Measurements from ENCODE around the gene RASA1.

RASA1 gene

DNA sequence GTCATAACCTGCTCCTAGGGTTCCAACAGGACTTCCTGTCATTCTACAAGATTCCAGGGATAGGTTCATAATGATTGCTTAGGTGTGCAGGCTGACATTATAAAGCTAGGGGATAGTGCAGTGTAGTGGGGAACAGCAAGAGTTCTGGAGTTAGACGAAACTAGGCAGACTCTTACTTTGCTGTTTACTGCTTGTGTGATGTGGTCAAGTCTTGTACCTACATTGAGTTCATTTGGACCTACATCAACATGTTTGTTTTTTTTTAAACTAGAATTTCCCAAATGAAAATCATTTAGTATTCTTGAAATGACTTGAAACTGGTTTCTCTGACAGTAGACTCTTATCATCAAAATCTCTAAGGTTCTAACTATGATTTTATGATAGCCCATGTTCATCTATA lies 166.3 kb downstream of the RASA1 start:
- no peak overlapping the region for H3K4me3 ChIP-seq (ENCODE audit: low read depth, low read length)
- DNase-seq (ENCODE audit: low read depth), result no peak
- TF ChIP-seq MYC (IDR thresholded peaks at IDR 0.05; ENCODE audit: low read depth, low read length), result no peak
- TF ChIP-seq, protein P1, sequence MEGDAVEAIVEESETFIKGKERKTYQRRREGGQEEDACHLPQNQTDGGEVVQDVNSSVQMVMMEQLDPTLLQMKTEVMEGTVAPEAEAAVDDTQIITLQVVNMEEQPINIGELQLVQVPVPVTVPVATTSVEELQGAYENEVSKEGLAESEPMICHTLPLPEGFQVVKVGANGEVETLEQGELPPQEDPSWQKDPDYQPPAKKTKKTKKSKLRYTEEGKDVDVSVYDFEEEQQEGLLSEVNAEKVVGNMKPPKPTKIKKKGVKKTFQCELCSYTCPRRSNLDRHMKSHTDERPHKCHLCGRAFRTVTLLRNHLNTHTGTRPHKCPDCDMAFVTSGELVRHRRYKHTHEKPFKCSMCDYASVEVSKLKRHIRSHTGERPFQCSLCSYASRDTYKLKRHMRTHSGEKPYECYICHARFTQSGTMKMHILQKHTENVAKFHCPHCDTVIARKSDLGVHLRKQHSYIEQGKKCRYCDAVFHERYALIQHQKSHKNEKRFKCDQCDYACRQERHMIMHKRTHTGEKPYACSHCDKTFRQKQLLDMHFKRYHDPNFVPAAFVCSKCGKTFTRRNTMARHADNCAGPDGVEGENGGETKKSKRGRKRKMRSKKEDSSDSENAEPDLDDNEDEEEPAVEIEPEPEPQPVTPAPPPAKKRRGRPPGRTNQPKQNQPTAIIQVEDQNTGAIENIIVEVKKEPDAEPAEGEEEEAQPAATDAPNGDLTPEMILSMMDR (IDR thresholded peaks at IDR 0.05; ENCODE audit: low read depth, low read length), result no peak
- TF ChIP-seq POLR2A (IDR thresholded peaks at IDR 0.05; ENCODE audit: extremely low read depth, insufficient read length), result no peak
- TF ChIP-seq, protein P2, sequence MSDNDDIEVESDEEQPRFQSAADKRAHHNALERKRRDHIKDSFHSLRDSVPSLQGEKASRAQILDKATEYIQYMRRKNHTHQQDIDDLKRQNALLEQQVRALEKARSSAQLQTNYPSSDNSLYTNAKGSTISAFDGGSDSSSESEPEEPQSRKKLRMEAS (IDR thresholded peaks at IDR 0.05; ENCODE audit: low read depth, low read length), result no peak

DNA sequence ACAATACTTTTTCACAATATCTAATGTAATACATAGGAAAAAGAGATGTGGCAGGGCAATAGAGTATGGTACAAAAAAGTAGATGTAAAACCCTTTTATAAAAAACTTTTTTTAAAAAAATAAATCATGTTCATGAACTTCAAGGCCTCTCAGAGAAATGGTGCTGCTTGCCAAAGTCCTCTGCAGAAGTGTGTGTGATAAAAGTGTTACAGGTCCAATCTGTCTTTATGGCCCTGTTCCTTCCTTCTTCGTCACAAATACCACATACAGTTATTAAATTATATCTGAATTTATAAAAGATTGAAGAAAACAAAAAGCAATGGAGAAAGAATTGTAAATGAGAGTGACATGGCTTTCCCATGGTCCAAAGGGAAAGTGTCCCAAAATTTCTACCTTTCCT lies 166.8 kb downstream of the RASA1 start:
- DNase-seq (ENCODE audit: low read depth), result no peak
- H3K4me3 ChIP-seq (ENCODE audit: low read depth, low read length), result no peak overlapping the region
- TF ChIP-seq MYC (IDR thresholded peaks at IDR 0.05; ENCODE audit: low read depth, low read length), result no peak

DNA sequence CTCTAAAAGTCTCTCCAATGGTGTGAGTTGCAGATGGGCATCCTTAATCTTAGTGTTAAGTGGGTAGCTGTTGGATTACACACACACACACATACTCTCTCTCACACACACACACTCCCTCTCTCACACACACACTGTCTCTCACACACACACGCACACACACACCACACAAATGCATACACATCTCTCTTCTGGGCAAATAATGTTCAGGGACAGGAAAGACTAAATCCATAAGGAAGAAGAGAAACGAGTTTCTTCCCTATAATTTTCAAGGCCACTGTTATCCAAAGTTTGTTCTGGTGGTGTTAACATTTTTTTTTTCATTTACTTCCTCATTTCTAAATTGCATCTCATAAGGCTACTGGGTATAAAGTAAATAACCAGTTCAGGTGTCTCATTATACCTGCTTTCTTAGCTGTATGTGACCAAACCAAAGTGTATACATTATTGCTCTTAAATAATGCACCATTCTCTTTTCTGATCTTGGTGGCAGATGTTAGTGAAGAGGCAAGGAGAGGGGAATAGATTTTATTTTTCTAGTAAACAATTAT lies 167.5 kb downstream of the RASA1 start:
- TF ChIP-seq, protein P2 (IDR thresholded peaks at IDR 0.05; ENCODE audit: low read depth, low read length), result no peak
- no peak for DNase-seq (ENCODE audit: low read depth)
- no peak overlapping the region for H3K4me3 ChIP-seq (ENCODE audit: low read depth, low read length)

DNA sequence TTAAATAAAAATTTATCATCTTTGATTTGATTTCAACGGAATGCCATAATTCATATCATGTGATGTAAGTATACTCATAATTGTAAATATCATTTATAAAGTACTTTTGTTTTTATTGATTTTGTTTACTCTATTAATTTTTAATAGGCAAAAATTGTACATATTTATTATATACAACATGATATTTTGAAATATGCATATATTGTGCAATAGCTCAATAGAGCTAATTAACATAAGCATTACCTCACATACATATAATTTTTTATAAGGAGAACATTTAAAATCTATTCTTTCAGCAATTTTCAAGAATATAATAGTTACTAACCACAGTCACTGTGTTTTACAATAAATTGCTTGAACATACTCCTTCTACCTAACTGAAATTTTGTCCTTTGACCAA lies 170.0 kb downstream of the RASA1 start:
- TF ChIP-seq, protein P1 (IDR thresholded peaks at IDR 0.05; ENCODE audit: low read depth, low read length), result no peak
- no peak for TF ChIP-seq POLR2A (IDR thresholded peaks at IDR 0.05; ENCODE audit: extremely low read depth, insufficient read length)
- no peak overlapping the region for H3K4me3 ChIP-seq (ENCODE audit: low read depth, low read length)
- DNase-seq (ENCODE audit: low read depth), result no peak

DNA sequence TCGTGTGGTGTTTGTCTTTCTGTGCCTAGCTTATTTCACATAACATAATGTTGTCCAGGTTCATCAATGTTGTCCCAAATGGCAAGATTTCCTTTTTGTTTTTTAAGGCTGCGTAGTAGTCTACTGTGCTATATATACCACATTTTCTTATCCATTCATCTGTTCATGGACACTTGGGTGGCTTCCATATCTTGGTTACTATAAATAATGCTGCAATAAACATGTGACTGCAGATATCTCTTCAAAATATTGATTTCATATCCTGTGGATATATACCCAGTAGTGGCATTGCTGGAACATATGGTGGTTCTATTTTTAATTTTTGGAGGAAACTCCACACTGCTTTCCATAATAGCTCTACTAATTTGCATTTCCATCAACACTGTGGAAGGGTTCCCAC lies 170.5 kb downstream of the RASA1 start:
- no peak overlapping the region for H3K4me3 ChIP-seq (ENCODE audit: low read depth, low read length)
- TF ChIP-seq, protein P1 (IDR thresholded peaks at IDR 0.05; ENCODE audit: low read depth, low read length), result no peak
- TF ChIP-seq MYC (IDR thresholded peaks at IDR 0.05; ENCODE audit: low read depth, low read length) (no peak), POLR2A (IDR thresholded peaks at IDR 0.05; ENCODE audit: extremely low read depth, insufficient read length) (no peak)
- TF ChIP-seq, protein P2 (IDR thresholded peaks at IDR 0.05; ENCODE audit: low read depth, low read length), result no peak
- DNase-seq (ENCODE audit: low read depth), result no peak
